SK-N-MC (cell line): Measurements from ENCODE around the gene PHF23.

Experiments
- EZH2 ChIP-seq: fragments of 200-600 bp; sonication (generic); IDR thresholded peaks from one replicate; pipeline ENCODE4 v1.6.1; 2017; ENCODE audit warnings: antibody characterized with exemption
- FOXP2 ChIP-seq: optimal IDR thresholded peaks from 2 replicates; pipeline ENCODE3; 2011; ENCODE audit warnings: mild to moderate bottlenecking, moderate library complexity; ENCODE audit not compliant: insufficient read depth; ENCODE audit errors: extremely low read length, control extremely low read depth
- POLR2AphosphoS5 ChIP-seq: IDR thresholded peaks from 2 replicates; pipeline ENCODE4 v1.6.1; 2012; ENCODE audit warnings: mild to moderate bottlenecking, low read depth, low read length, borderline replicate concordance

DNA sequence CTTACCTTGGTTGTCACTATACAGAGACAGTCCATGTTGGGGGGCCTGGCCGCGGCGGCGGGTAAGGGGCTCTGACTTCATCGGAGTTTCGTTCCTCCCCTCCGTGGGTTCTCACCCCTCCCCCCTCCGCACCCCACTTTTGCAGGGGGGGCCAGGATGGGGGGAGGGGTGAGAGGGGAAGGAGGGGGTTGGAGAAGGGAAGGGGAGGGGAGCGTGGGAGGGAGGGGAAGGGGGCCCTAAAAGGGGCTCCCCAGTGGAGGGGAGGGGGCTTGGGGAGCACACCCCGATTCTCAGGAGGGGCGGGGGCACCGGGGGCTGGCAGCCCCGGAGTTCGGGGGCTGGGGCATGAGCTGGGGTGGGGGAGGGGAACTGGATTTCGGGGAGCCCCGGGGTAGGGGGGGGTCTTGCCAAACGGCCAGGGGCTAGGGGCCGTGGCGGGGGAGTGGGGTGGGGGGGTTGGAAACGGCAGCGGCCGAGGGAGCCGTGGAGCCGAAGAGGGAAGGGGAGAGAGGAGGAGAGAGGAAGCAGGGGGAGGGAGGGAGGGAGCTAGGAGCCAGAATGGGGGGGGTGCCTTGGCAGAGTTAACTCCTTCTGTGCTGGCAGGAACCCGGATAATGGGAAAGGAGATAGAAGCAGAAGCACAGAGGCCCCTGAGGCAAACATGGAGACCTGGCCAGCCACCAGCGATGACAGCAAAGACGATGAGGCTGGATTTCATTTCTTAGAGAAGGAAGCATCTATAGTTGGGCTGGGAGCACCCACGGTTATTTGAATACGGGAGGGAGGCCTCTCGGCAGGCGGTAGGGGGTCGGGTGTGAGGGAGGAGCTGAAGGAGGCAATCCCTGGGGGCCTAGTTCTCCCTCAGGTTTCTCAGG is 21.9 kb downstream of the PHF23 start:
- TF ChIP-seq EZH2 (no peak), POLR2AphosphoS5 (no peak), FOXP2 (no peak)
